MM.1S (cell line): ENCODE results near the gene NANOGP8.
"Not testable (repeated sequence)": the region's sequence is repeated elsewhere in the genome, so short reads cannot be mapped to it uniquely, and the experiment has no call there.

ENCODE experiments used
- CTCF ChIP-seq: fragments of 300-600 bp; sonication (generic); IDR thresholded peaks from 2 replicates; pipeline ENCODE4 v1.5.1; 2016; ENCODE audit warnings: antibody characterized with exemption, low read length, mixed read lengths
- EZH2phosphoT487 ChIP-seq: fragments of 300-600 bp; sonication (generic); IDR thresholded peaks from 2 replicates; pipeline ENCODE4 v1.6.1; 2018; ENCODE audit warnings: antibody characterized with exemption, low read length

DNA sequence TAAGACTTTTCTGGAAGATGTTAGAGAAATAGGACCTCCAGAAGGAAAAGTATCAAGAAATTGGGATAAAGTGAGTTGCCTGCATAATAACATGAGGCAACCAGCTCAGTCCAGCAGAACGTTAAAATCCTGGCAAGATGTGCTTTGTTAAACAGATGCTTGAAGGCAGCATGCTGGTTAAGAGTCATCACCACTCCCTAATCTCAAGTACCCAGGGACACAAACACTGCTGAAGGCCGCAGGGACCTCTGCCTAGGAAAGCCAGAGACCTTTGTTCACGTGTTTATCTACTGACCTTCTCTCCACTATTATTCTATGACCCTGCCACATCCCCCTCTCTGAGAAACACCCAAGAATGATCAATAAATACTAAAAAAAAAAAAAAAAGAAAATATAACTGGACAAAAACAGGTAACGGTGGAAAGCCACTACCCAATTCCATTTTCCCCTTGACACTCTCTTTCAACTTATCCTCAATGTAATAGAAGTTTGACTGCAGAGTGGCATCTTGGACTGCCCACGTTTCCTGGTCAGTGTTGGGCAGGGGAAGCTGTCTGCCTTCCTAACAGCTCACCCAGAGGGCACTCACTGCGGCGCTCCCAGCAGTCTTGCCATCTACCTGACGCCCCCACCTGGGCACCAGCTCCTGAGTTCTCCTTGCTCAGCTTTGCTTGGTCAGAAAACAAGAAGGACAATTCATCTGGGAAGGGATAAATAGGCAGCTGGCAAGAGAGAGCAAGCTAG, at the start of gene NANOGP8:
- not testable (repeated sequence) for TF ChIP-seq EZH2phosphoT487, CTCF
